HEK293T (cell line): Measurements from ENCODE around the gene DRD5.
"Not testable (repeated sequence)": the region's sequence is repeated elsewhere in the genome, so short reads cannot be mapped to it uniquely, and the experiment has no call there.

Experiments used
- BHLHE40 ChIP-seq: fragments of 450-650 bp; IDR thresholded peaks from 2 replicates; pipeline ENCODE4 v1.6.1; 2016; ENCODE audit warnings: mild to moderate bottlenecking, moderate library complexity, borderline replicate concordance
- ELF4 ChIP-seq: fragments of 450-650 bp; IDR thresholded peaks from 2 replicates; pipeline ENCODE4 v1.6.1; 2017; ENCODE audit warnings: antibody characterized with exemption
- FOXA1 ChIP-seq: fragments of 450-650 bp; IDR thresholded peaks from 2 replicates; pipeline ENCODE4 v1.6.1; 2016; ENCODE audit warnings: mild to moderate bottlenecking
- LEF1 ChIP-seq: fragments of 450-650 bp; IDR thresholded peaks from 2 replicates; pipeline ENCODE4 v1.6.1; 2017; ENCODE audit warnings: mild to moderate bottlenecking, borderline replicate concordance
- SUZ12 ChIP-seq: fragments of 450-650 bp; IDR thresholded peaks from 2 replicates; pipeline ENCODE4 v1.6.1; 2016; ENCODE audit warnings: mild to moderate bottlenecking

DNA sequence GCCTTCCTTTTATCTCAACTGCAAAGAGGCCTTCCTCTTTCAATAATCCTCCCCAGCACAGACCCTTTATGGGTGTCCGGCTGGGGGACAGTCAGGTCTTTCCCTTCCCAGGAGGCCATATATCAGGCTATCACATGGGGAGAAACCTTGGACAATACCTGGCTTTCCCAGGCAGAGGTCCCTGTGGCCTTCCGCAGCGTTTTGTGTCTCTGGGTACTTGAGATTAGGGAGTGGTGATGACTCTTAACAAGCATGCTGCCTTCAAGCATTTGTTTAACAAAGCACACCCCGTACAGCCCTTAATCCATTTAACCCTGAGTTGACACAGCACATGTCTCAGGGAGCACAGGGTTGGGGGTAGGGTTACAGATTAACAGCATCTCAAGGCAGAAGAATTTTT is 49.2 kb upstream of the DRD5 start:
- TF ChIP-seq ELF4, FOXA1, LEF1, SUZ12, BHLHE40: not testable (repeated sequence)
